IMR-90 (cell line): ENCODE results near the gene TMED4. TPM values are rescaled to one million over a fixed set of nuclear protein-coding genes. Genes with fewer than 3 reads are reported as not detected.

Source experiments
- ATAC-seq: fragments of 200-7000 bp; cut with Tn5 transposase; 2 replicates; pipeline ENCODE4 v1.9.1; 2020; ENCODE audit warnings: low read depth, mild to moderate bottlenecking, moderate library complexity
- BruUV-seq: library from RNA; stranded (reverse); fragments of 400-500 nt; replicated peaks from 2 replicates; lab custom pipeline; 2021; lab: Mats Ljungman, UMichigan
- CTCF ChIA-PET: fragments of 300-600 bp; formaldehyde crosslinking; extraction: SDS; loops from one replicate; lab custom pipeline; 2021; ENCODE audit warnings: antibody characterized with exemption; lab: Yijun Ruan, JAX
- POLR2A ChIA-PET: fragments of 300-600 bp; sonication (Branson Sonifier 250); formaldehyde crosslinking; loops from one replicate; lab custom pipeline; 2022; ENCODE audit warnings: antibody characterized with exemption; ENCODE audit not compliant: unreplicated experiment; lab: Charles Lee
- DNase-seq: peaks from one replicate; pipeline ENCODE4 v3.0.0; 2013
- H2AFZ ChIP-seq: replicated peaks from 2 replicates; pipeline ENCODE3; 2013; ENCODE audit warnings: low read length, mild to moderate bottlenecking; ENCODE audit not compliant: poor library complexity
- H2AK5ac ChIP-seq: 2 replicates; pipeline ENCODE4 v1.6.1; 2013; ENCODE audit warnings: low read depth, low read length, inconsistent platforms
- H2AK9ac ChIP-seq: replicated peaks from 2 replicates; pipeline ENCODE3; 2013; ENCODE audit warnings: mild to moderate bottlenecking, low read depth, low read length, moderate library complexity; ENCODE audit not compliant: poor library complexity
- H2BK120ac ChIP-seq: 2 replicates; pipeline ENCODE4 v1.6.1; 2013; ENCODE audit warnings: low read depth, low read length, inconsistent platforms
- H2BK15ac ChIP-seq: 3 replicates; pipeline ENCODE4 v1.6.1; 2013; ENCODE audit warnings: low read depth, low read length, inconsistent platforms
- H2BK20ac ChIP-seq: 2 replicates; pipeline ENCODE4 v1.6.1; 2013; ENCODE audit warnings: low read depth, mild to moderate bottlenecking, inconsistent platforms, low read length, moderate library complexity
- H2BK5ac ChIP-seq: 2 replicates; pipeline ENCODE4 v1.6.1; 2013; ENCODE audit warnings: mild to moderate bottlenecking, low read depth, low read length, inconsistent platforms; ENCODE audit not compliant: poor library complexity, severe bottlenecking
- H3K14ac ChIP-seq: replicated peaks from 2 replicates; pipeline ENCODE4 v1.6.1; 2013; ENCODE audit warnings: low read depth, low read length, inconsistent platforms
- H3K18ac ChIP-seq: 2 replicates; pipeline ENCODE4 v1.6.1; 2013; ENCODE audit warnings: low read depth, low read length, control low read depth
- H3K23ac ChIP-seq: 2 replicates; pipeline ENCODE4 v1.6.1; 2013; ENCODE audit warnings: low read depth, low read length, inconsistent platforms
- H3K27ac ChIP-seq: 2 replicates; pipeline ENCODE4 v1.5.1; 2013; ENCODE audit warnings: mild to moderate bottlenecking, control low read depth, low read length; ENCODE audit not compliant: insufficient read depth
- H3K27me3 ChIP-seq: 2 replicates; pipeline ENCODE4 v1.6.1; 2013; ENCODE audit warnings: low read length; ENCODE audit not compliant: control insufficient read depth, insufficient read depth
- H3K36me3 ChIP-seq: 2 replicates; pipeline ENCODE4 v1.6.1; 2013; ENCODE audit warnings: low read length, mixed read lengths; ENCODE audit not compliant: control insufficient read depth, insufficient read depth
- H3K4ac ChIP-seq: 2 replicates; pipeline ENCODE4 v1.6.1; 2013; ENCODE audit warnings: low read depth, low read length, inconsistent platforms
- H3K4me1 ChIP-seq: 2 replicates; pipeline ENCODE4 v1.6.1; 2013; ENCODE audit warnings: low read length, mixed read lengths; ENCODE audit not compliant: control insufficient read depth, insufficient read depth
- H3K4me2 ChIP-seq: 2 replicates; pipeline ENCODE4 v1.6.1; 2013; ENCODE audit warnings: low read depth, mild to moderate bottlenecking, control low read depth, low read length, moderate library complexity
- H3K4me3 ChIP-seq: 2 replicates; pipeline ENCODE4 v1.5.1; 2013; ENCODE audit warnings: low read depth, mild to moderate bottlenecking, control low read depth, low read length, moderate library complexity; ENCODE audit not compliant: insufficient read depth
- H3K56ac ChIP-seq: 2 replicates; pipeline ENCODE4 v1.6.1; 2013; ENCODE audit warnings: low read length, inconsistent platforms; ENCODE audit not compliant: insufficient read depth; ENCODE audit errors: extremely low read depth
- H3K79me1 ChIP-seq, 2 experiments: 2 replicates each; pipeline ENCODE4 v1.6.1; 2013; ENCODE audit warnings: low read length in 2 of 2, inconsistent platforms in 1 of 2, low read depth in 1 of 2
- H3K9ac ChIP-seq: 2 replicates; pipeline ENCODE4 v1.6.1; 2013; ENCODE audit warnings: low read depth, low read length, control low read depth
- H3K9me1 ChIP-seq: 2 replicates; pipeline ENCODE4 v1.6.1; 2013; ENCODE audit warnings: low read length, inconsistent platforms; ENCODE audit not compliant: insufficient read depth
- H3K9me3 ChIP-seq: 2 replicates; pipeline ENCODE4 v1.6.1; 2013; ENCODE audit warnings: low read length; ENCODE audit not compliant: control insufficient read depth, insufficient read depth
- H4K20me1 ChIP-seq: 2 replicates; pipeline ENCODE4 v1.6.1; 2013; ENCODE audit warnings: low read length, inconsistent platforms; ENCODE audit not compliant: insufficient read depth
- H4K5ac ChIP-seq: 2 replicates; pipeline ENCODE4 v1.6.1; 2013; ENCODE audit warnings: mild to moderate bottlenecking, low read depth, low read length, control low read depth
- H4K8ac ChIP-seq, 2 experiments: 2 replicates each; pipeline ENCODE4 v1.6.1; 2013; ENCODE audit warnings: low read depth in 2 of 2, low read length in 2 of 2, control low read depth in 1 of 2, inconsistent platforms in 1 of 2
- H4K91ac ChIP-seq: 2 replicates; pipeline ENCODE4 v1.6.1; 2013; ENCODE audit warnings: low read depth, low read length, inconsistent platforms; ENCODE audit not compliant: insufficient read depth
- CEBPB ChIP-seq: IDR thresholded peaks from 2 replicates; pipeline ENCODE4 v1.6.1; 2012; ENCODE audit warnings: low read depth, low read length, improper control_type of control experiment
- CHD1 ChIP-seq: IDR thresholded peaks from 2 replicates; pipeline ENCODE4 v1.6.1; 2012; ENCODE audit warnings: low read depth, low read length, improper control_type of control experiment
- NFE2L2 ChIP-seq: fragments of 150-350 bp; IDR thresholded peaks from 2 replicates; pipeline ENCODE4 v1.6.1; 2016; ENCODE audit warnings: low read depth, mild to moderate bottlenecking, low read length
- WGBS, 2 experiments: methylation state at CpG; one replicate each; pipeline versions ENCODE4 v1.1.5 to v1.1.7; 2013; ENCODE audit warnings: missing lambda C conversion rate in 2 of 2; ENCODE audit not compliant: insufficient read length in 1 of 2; ENCODE audit errors: extremely low coverage in 2 of 2; 5-methylcytosine and 5-hydroxymethylcytosine counted together
- dilution Hi-C: fragments of 300-500 bp; cut with HindIII; formaldehyde crosslinking; loops from one replicate; pipeline ENCODE4 v1.14.3; 2018; ENCODE audit warnings: low sequenced_read_pairs; ENCODE audit not compliant: unreplicated experiment
- in situ Hi-C: fragments of 300-500 bp; cut with MboI; formaldehyde crosslinking; loops from 3 replicates; pipeline ENCODE4 v1.14.3; 2019; ENCODE audit warnings: low sequenced_read_pairs, inconsistent platforms, mixed read lengths
- intact Hi-C: fragments of 100-400 bp; cut with micrococcal nuclease; formaldehyde crosslinking; loops from 2 replicates; pipeline ENCODE4 v1.10.0; 2022
- polyA plus RNA-seq, 3 experiments: library from polyadenylated mRNA; depleted of rRNA; stranded (reverse); fragments of >200 nt; gene quantifications; 2 replicates each; pipeline ENCODE4 v1.2.3, GENCODE V29; 2012; ENCODE audit warnings: low replicate concordance in 1 of 3
- total RNA-seq: library from RNA; depleted of rRNA; stranded (reverse); fragments of >200 nt; gene quantifications from 2 replicates; pipeline ENCODE4 v1.2.3, GENCODE V29; 2012

Gene TMED4
- total and polyA plus RNA-seq, 2 of the 4 experiments (the other 2 are of a cell fraction), result 58.6 to 92.7 TPM

DNA sequence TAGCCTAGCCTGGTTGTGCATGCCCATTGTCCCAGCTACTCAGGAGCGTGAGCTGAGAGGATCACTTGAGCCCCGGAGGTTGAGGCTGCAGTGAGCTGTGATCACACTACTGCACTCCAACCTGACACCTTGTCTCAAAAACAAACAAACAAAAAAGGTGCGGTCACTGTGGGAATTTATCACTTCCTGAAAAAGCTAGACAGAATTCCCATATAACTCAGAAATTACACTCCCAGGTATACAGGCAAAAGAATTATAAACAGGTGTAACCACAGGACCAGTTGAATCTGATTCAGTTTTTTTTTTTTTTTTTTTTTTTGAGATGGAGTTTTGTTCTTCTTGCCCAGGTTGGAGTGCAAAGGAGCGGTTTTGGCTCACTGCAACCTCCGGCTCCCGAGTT is 21.2 kb upstream of the TMED4 start:
- WGBS, 2 experiments, result no CpG with 5 or more reads among the region's 6 CpGs
- H3K18ac ChIP-seq, result no peak overlapping the region
- no peak overlapping the region for H3K4me2 ChIP-seq
- ChIA-PET POLR2A (no interaction called here), CTCF (interaction anchor here (0.7 kb wide), 1 partner anchor 154 kb away, joined by 6 read pairs; no protein-coding TSS in a partner anchor)
- no peaks in the 10 kb centered on the region for H3K9me3 ChIP-seq
- peaks cover 6 to 12% of the 10 kb centered on the region in 2 experiments; a peak in 3 of 4 replicates for H3K79me1 ChIP-seq
- no peak overlapping the region for H2BK15ac ChIP-seq
- H3K4ac ChIP-seq, result no peak overlapping the region
- no peak overlapping the region for H3K14ac ChIP-seq
- no peak for ATAC-seq
- H3K56ac ChIP-seq, result no peak overlapping the region
- H2BK120ac ChIP-seq, result no peak overlapping the region
- intact Hi-C loops, result no loop called here
- peaks cover 3% of the 10 kb centered on the region for H3K27me3 ChIP-seq
- no peak for DNase-seq
- H2AK5ac ChIP-seq, result no peak overlapping the region
- no peak overlapping the region for H3K23ac ChIP-seq
- H4K91ac ChIP-seq, result no peak overlapping the region
- H2BK20ac ChIP-seq, result no peak overlapping the region
- H2AK9ac ChIP-seq, result no peak overlapping the region
- no peak overlapping the region for H3K9ac ChIP-seq
- no peaks in the 10 kb centered on the region for H4K20me1 ChIP-seq
- H4K8ac ChIP-seq, result no peak overlapping the region
- H3K36me3 ChIP-seq, result no peaks in the 10 kb centered on the region
- H3K9me1 ChIP-seq, result no peaks in the 10 kb centered on the region
- H3K27ac ChIP-seq, result no peak overlapping the region
- in situ Hi-C loops, result no loop called here
- BruUV-seq, result no TSS peak
- dilution Hi-C loops, result no loop called here
- H3K4me3 ChIP-seq, result no peak overlapping the region
- no peak overlapping the region for H2AFZ ChIP-seq
- TF ChIP-seq NFE2L2 (no peak), CEBPB (no peak), CHD1 (no peak)
- H4K5ac ChIP-seq, result no peak overlapping the region
- H2BK5ac ChIP-seq, result no peak overlapping the region
- no peaks in the 10 kb centered on the region for H3K4me1 ChIP-seq
